HG02943 (cell line): Measurements from ENCODE around the gene TMSB4X.
"Not testable (repeated sequence)": the region's sequence is repeated elsewhere in the genome, so short reads cannot be mapped to it uniquely, and the experiment has no call there.

Source experiments
- ATAC-seq: cut with Tn5 transposase; IDR thresholded peaks from one replicate; pipeline ENCODE4 v1.9.1; 2021; ENCODE audit warnings: mild to moderate bottlenecking, low read depth, moderate library complexity; ENCODE audit not compliant: unreplicated experiment

The TMSB4X gene

GRCh38 chrX:13015536-13016236 is 40.8 kb downstream of the TMSB4X start:
- ATAC-seq, result no peak

DNA sequence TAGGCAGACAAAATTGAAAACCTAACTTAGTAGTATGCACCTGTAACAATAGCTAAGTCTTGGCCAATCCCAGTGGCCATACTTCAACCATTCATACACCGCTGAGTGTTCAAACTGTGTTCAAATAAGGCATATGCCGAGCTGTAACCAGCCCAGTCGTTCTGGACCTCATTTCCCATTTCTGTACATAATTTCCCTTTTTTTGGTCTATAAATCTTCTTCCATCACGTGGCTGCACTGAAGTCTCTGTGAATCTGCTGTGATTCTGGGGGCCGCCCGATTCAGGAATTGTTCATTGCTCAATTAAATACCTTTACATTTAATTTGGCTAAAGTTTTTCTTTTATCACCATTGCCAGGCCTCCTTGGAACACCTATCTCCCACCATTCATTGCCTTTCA is 41.8 kb downstream of the TMSB4X start:
- not testable (repeated sequence) for ATAC-seq

- ATAC-seq, result no peak
These were observed 48.0 kb downstream of the TMSB4X start for GRCh38 chrX:13022926-13023325.

- ATAC-seq, result no peak
These were observed 48.7 kb downstream of the TMSB4X start for GRCh38 chrX:13023567-13023966.

DNA sequence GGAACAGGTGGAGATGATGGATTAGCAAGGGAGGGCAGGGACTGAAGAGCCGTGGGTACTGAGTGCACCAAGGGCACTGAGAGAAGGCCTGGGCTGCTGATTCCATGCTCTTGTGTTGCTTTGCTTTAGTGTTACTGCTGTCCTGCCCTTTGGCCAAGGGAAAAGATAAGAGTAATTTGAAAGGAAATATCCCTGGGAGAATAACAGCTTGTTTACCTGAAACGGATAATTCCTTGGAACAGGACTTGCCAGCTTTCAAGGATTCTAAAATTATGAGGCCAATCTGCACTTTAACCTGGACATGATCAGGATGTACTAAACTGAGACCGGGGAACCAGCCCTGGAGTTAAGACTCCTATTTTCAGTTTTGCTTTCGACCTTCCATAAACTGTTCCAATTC is 49.1 kb downstream of the TMSB4X start:
- no peak for ATAC-seq

- ATAC-seq, result no peak
These were observed 50.1 kb downstream of the TMSB4X start for GRCh38 chrX:13024986-13025385.
